DND-41 (cell line): Measurements from ENCODE around the gene NKAIN4.

Experiments
- EZH2 ChIP-seq: IDR thresholded peaks from 3 replicates; pipeline ENCODE4 v1.6.1; 2012; ENCODE audit warnings: borderline replicate concordance, low read depth, mild to moderate bottlenecking, moderate library complexity, low read length, inconsistent platforms; ENCODE audit not compliant: severe bottlenecking
- TF ChIP-seq, protein P1 (sequence below): IDR thresholded peaks from 2 replicates; pipeline ENCODE4 v1.5.1; 2012; ENCODE audit warnings: borderline replicate concordance, low read length, moderate library complexity, mild to moderate bottlenecking; ENCODE audit not compliant: poor library complexity, severe bottlenecking; ENCODE audit errors: extremely low read depth

DNA sequence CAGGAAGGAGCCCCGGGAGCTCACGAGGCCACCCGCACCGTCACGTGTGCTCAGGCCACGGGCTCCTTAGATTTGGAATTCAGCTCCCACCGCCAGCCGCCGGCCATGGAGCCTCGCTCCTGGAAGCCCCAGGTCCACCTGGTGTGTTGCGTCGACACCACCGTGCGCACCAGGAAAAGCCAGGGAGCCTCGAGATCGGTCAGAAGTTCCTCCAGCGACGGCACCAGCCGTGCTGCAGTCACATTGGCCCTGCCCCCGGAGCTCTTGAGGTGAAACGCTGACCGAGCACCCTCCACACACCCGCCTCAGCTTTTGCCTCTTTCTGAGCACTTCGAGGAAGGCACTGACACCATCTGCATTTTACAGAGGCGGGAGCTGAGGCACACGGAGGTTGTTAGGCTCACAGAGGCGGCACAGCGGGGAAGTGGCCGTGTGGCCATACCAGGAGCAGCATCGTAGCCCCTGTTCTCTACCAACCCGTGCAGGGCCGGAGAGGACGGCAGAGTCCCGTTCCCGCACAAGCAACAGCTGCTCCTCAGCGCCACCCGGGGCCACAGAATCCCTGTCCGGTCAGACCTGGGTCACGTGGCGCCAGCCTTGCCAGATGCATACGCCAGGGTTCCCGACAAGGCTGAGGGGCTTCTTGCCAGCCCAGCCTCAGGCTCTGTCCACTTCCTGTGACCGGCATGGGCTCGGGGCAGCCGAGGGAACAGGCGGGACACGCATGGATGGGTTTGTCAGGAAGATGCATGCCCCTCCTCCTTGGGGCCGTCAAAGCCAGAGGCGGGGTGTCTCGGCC, 7.6 kb downstream of the NKAIN4 start:
- TF ChIP-seq, protein P1, sequence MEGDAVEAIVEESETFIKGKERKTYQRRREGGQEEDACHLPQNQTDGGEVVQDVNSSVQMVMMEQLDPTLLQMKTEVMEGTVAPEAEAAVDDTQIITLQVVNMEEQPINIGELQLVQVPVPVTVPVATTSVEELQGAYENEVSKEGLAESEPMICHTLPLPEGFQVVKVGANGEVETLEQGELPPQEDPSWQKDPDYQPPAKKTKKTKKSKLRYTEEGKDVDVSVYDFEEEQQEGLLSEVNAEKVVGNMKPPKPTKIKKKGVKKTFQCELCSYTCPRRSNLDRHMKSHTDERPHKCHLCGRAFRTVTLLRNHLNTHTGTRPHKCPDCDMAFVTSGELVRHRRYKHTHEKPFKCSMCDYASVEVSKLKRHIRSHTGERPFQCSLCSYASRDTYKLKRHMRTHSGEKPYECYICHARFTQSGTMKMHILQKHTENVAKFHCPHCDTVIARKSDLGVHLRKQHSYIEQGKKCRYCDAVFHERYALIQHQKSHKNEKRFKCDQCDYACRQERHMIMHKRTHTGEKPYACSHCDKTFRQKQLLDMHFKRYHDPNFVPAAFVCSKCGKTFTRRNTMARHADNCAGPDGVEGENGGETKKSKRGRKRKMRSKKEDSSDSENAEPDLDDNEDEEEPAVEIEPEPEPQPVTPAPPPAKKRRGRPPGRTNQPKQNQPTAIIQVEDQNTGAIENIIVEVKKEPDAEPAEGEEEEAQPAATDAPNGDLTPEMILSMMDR = no peak
- no peak for TF ChIP-seq EZH2
